WTC11 (cell line): ENCODE results near the gene IFNAR1. TPM values are rescaled to one million over a fixed set of nuclear protein-coding genes. Genes with fewer than 3 reads are reported as not detected.

Experiments used
- ATF2 ChIP-seq: sonication (generic); formaldehyde crosslinking; IDR thresholded peaks from 2 replicates; pipeline ENCODE4 v1.8.1; 2022; ENCODE audit warnings: low read depth, missing genetic modification reagents, borderline replicate concordance
- ATF3 ChIP-seq: sonication (generic); formaldehyde crosslinking; conservative IDR thresholded peaks from 2 replicates; pipeline ENCODE4 v1.8.1; 2022; ENCODE audit warnings: mild to moderate bottlenecking, missing genetic modification reagents
- E2F1 ChIP-seq: sonication (generic); formaldehyde crosslinking; IDR thresholded peaks from 2 replicates; pipeline ENCODE4 v1.8.0; 2022; ENCODE audit warnings: mild to moderate bottlenecking, missing genetic modification reagents
- E2F4 ChIP-seq: sonication (generic); formaldehyde crosslinking; IDR thresholded peaks from 2 replicates; pipeline ENCODE4 v1.8.1; 2022; ENCODE audit warnings: low read depth, mild to moderate bottlenecking, moderate library complexity, missing genetic modification reagents, borderline replicate concordance
- E2F5 ChIP-seq: sonication (generic); formaldehyde crosslinking; IDR thresholded peaks from 2 replicates; pipeline ENCODE4 v1.8.1; 2022; ENCODE audit warnings: mild to moderate bottlenecking, moderate library complexity, missing genetic modification reagents
- ERG ChIP-seq: fragments of 250-450 bp; sonication (Bioruptor Pico); IDR thresholded peaks from 2 replicates; pipeline ENCODE4 v1.8.0; 2021; ENCODE audit warnings: mild to moderate bottlenecking
- ESRRA ChIP-seq: sonication (generic); formaldehyde crosslinking; IDR thresholded peaks from 2 replicates; pipeline ENCODE4 v1.8.1; 2022; ENCODE audit warnings: mild to moderate bottlenecking, missing genetic modification reagents, borderline replicate concordance
- ETV6 ChIP-seq: sonication (generic); formaldehyde crosslinking; IDR thresholded peaks from 2 replicates; pipeline ENCODE4 v1.8.1; 2022; ENCODE audit warnings: mild to moderate bottlenecking, missing genetic modification reagents
- HMGA2 ChIP-seq: fragments of 250-450 bp; sonication (Bioruptor Pico); IDR thresholded peaks from 2 replicates; pipeline ENCODE4 v1.4.0; 2021; ENCODE audit warnings: mild to moderate bottlenecking, moderate library complexity
- HMGXB4 ChIP-seq: sonication (generic); formaldehyde crosslinking; IDR thresholded peaks from 2 replicates; pipeline ENCODE4 v1.8.1; 2023; ENCODE audit warnings: mild to moderate bottlenecking, moderate library complexity, missing genetic modification reagents
- IRF1 ChIP-seq: sonication (generic); formaldehyde crosslinking; IDR thresholded peaks from 2 replicates; pipeline ENCODE4 v1.8.0; 2023; ENCODE audit warnings: missing genetic modification reagents
- MXD4 ChIP-seq: fragments of 250-450 bp; sonication (Bioruptor Pico); IDR thresholded peaks from 2 replicates; pipeline ENCODE4 v1.8.0; 2021; ENCODE audit warnings: mild to moderate bottlenecking, moderate library complexity, borderline replicate concordance
- NFE2L1 ChIP-seq: sonication (generic); formaldehyde crosslinking; IDR thresholded peaks from 2 replicates; pipeline ENCODE4 v1.8.1; 2023; ENCODE audit warnings: missing genetic modification reagents
- OVOL2 ChIP-seq: fragments of 250-450 bp; sonication (Bioruptor Pico); IDR thresholded peaks from 2 replicates; pipeline ENCODE4 v1.9.0; 2021; ENCODE audit warnings: mild to moderate bottlenecking, borderline replicate concordance
- PRRX2 ChIP-seq: fragments of 250-450 bp; sonication (Bioruptor Pico); IDR thresholded peaks from 2 replicates; pipeline ENCODE4 v1.8.0; 2021; ENCODE audit warnings: mild to moderate bottlenecking
- RELA ChIP-seq: sonication (generic); formaldehyde crosslinking; IDR thresholded peaks from 2 replicates; pipeline ENCODE4 v1.8.1; 2022; ENCODE audit warnings: missing genetic modification reagents, mild to moderate bottlenecking, borderline replicate concordance
- SOX15 ChIP-seq: fragments of 250-450 bp; sonication (Bioruptor Pico); IDR thresholded peaks from 2 replicates; pipeline ENCODE4 v1.9.0; 2021; ENCODE audit warnings: mild to moderate bottlenecking
- TP53 ChIP-seq: sonication (generic); formaldehyde crosslinking; IDR thresholded peaks from 2 replicates; pipeline ENCODE4 v1.8.1; 2023; ENCODE audit warnings: mild to moderate bottlenecking, missing genetic modification reagents
- USF2 ChIP-seq: sonication (generic); formaldehyde crosslinking; IDR thresholded peaks from 2 replicates; pipeline ENCODE4 v1.8.1; 2023; ENCODE audit warnings: mild to moderate bottlenecking, missing genetic modification reagents, moderate library complexity
- ZNF219 ChIP-seq: sonication (generic); formaldehyde crosslinking; IDR thresholded peaks from 2 replicates; pipeline ENCODE4 v1.8.0; 2023; ENCODE audit warnings: missing genetic modification reagents, mild to moderate bottlenecking, borderline replicate concordance
- ZNF263 ChIP-seq: sonication (generic); formaldehyde crosslinking; IDR thresholded peaks from 2 replicates; pipeline ENCODE4 v1.8.1; 2022; ENCODE audit warnings: low read depth, mild to moderate bottlenecking, moderate library complexity, missing genetic modification reagents
- ZNF281 ChIP-seq: sonication (generic); formaldehyde crosslinking; IDR thresholded peaks from 2 replicates; pipeline ENCODE4 v1.8.0; 2023; ENCODE audit warnings: mild to moderate bottlenecking, missing genetic modification reagents
- ZNF416 ChIP-seq: fragments of 250-450 bp; sonication (Bioruptor Pico); IDR thresholded peaks from 2 replicates; pipeline ENCODE4 v1.9.0; 2021; ENCODE audit warnings: mild to moderate bottlenecking, inconsistent platforms
- ZNF423 ChIP-seq: fragments of 250-450 bp; sonication (Bioruptor Pico); IDR thresholded peaks from 2 replicates; pipeline ENCODE4 v2.1.2; 2022; ENCODE audit warnings: mild to moderate bottlenecking, moderate library complexity
- total RNA-seq: library from RNA; stranded (reverse); gene quantifications from 3 replicates; pipeline ENCODE4 v1.2.3, GENCODE V29; 2021

Gene IFNAR1
- total RNA-seq, 1 experiment from 2014 or later: 12.2 TPM

- TF ChIP-seq MXD4 (CRISPR knock-in tag) (no peak), TP53 (CRISPR knock-in tag) (no peak), ATF2 (CRISPR knock-in tag) (no peak), ATF3 (no peak), NFE2L1 (CRISPR knock-in tag) (peak; percentile 92), USF2 (CRISPR knock-in tag) (peak; percentile 58; the same call in 1 of the 2 replicates), ETV6 (CRISPR knock-in tag) (peak; percentile 94), ZNF219 (0 out of 2 replicates have a peak, but pooled peaks have one; percentile 85), IRF1 (peak; percentile 73; the same call in 1 of the 2 replicates), OVOL2 (CRISPR knock-in tag) (no peak), RELA (no peak; the same call in 1 of the 2 replicates), E2F1 (CRISPR knock-in tag) (no peak), ERG (CRISPR knock-in tag) (no peak), E2F4 (peak; percentile 65; the same call in 1 of the 2 replicates), PRRX2 (CRISPR knock-in tag) (0 out of 2 replicates have a peak, but pooled peaks have one; percentile 31), ZNF423 (CRISPR knock-in tag) (no peak; the same call in 1 of the 2 replicates), HMGA2 (CRISPR knock-in tag) (no peak), SOX15 (CRISPR knock-in tag) (no peak), ZNF263 (CRISPR knock-in tag) (no peak), E2F5 (CRISPR knock-in tag) (peak; percentile 57; the same call in 1 of the 2 replicates), HMGXB4 (CRISPR knock-in tag) (peak; percentile 33; the same call in 1 of the 2 replicates), ESRRA (peak; percentile 88; the same call in 1 of the 2 replicates), ZNF416 (CRISPR knock-in tag) (no peak), ZNF281 (CRISPR knock-in tag) (no peak)
Observed at GRCh38 chr21:33324291-33325221, at the start of gene IFNAR1 (continued).
